AG04450 (cell line): ENCODE results near the gene KCNK7. TPM values are rescaled to one million over a fixed set of nuclear protein-coding genes. Genes with fewer than 3 reads are reported as not detected.
"Not testable (repeated sequence)": the region's sequence is repeated elsewhere in the genome, so short reads cannot be mapped to it uniquely, and the experiment has no call there.

ENCODE experiments used
- CTCF ChIA-PET: fragments of 300-600, 350-600 bp; formaldehyde crosslinking; extraction: SDS; loops from one replicate; lab custom pipeline; 2022; ENCODE audit warnings: antibody characterized with exemption, inconsistent platforms; lab: Charles Lee
- POLR2A ChIA-PET: fragments of 350-600 bp; formaldehyde crosslinking; extraction: SDS; loops from one replicate; lab custom pipeline; 2021; ENCODE audit warnings: antibody characterized with exemption, inconsistent platforms; lab: Yijun Ruan, JAX
- DNase-seq: peaks from one replicate; pipeline ENCODE4 v3.0.0-alpha.2; 2011; ENCODE audit warnings: low read depth, low spot score
- H3K27ac ChIP-seq: one replicate; pipeline ENCODE4 v1.5.1; 2012; ENCODE audit warnings: low read depth, low read length, control low read depth
- H3K27me3 ChIP-seq: one replicate; pipeline ENCODE4 v1.6.0; 2012; ENCODE audit warnings: low read length; ENCODE audit not compliant: control insufficient read depth, insufficient read depth
- H3K4me3 ChIP-seq: 2 replicates; pipeline ENCODE4 v1.5.1; 2011; ENCODE audit warnings: mild to moderate bottlenecking, low read depth, low read length, control low read depth
- H3K9me3 ChIP-seq: 2 replicates; pipeline ENCODE4 v1.5.1; 2012; ENCODE audit warnings: low read length; ENCODE audit not compliant: control insufficient read depth, insufficient read depth
- CTCF ChIP-seq: IDR thresholded peaks from 2 replicates; pipeline ENCODE4 v1.5.1; 2011; ENCODE audit warnings: low read depth, low read length, control low read depth, inconsistent platforms
- polyA plus RNA-seq: library from polyadenylated mRNA; depleted of rRNA; stranded (reverse); fragments of >200 nt; gene quantifications from 2 replicates; pipeline ENCODE4 v1.2.3, GENCODE V29; 2011

KCNK7 gene
- polyA plus RNA-seq, 1 experiment: not detected

- ChIA-PET POLR2A (no interaction called here), CTCF (no interaction called here)
- Histone ChIP-seq H3K27ac (no peak overlapping the region), H3K27me3 (no peaks in the 10 kb centered on the region), H3K9me3 (peaks cover 4% of the 10 kb centered on the region; the same call in 1 of the 2 replicates), H3K4me3 (no peak overlapping the region)
- TF ChIP-seq CTCF: no peak
- DNase-seq: no peak
Observed at GRCh38 chr11:65641297-65642013, 45.9 kb upstream of the KCNK7 start.

- ChIA-PET POLR2A (no interaction called here), CTCF (interaction anchor here (0.6 kb wide), 1 partner anchor 247 kb away, joined by 3 read pairs; the partner anchor contains the start of gene FIBP)
- no peaks in the 10 kb centered on the region; the same call in 1 of the 2 replicates for H3K9me3 ChIP-seq
Observed at GRCh38 chr11:65640483-65641296, 45.1 kb upstream of the KCNK7 start.

GRCh38 chr11:65639623-65640482 lies 44.3 kb upstream of the KCNK7 start:
- no peak for TF ChIP-seq CTCF
- CTCF ChIA-PET: interaction anchor here (0.6 kb wide), 1 partner anchor 248 kb away, joined by 3 read pairs; the partner anchor contains the start of gene FIBP
- H3K4me3 ChIP-seq: no peak overlapping the region
- POLR2A ChIA-PET: interaction anchor here (1.8 to 2.6 kb wide), 2 partner anchors 17 to 23 kb away, joined by 5 to 7 read pairs; partner anchors contain the start of gene RELA
- no peaks in the 10 kb centered on the region; the same call in 1 of the 2 replicates for H3K9me3 ChIP-seq
- no peaks in the 10 kb centered on the region for H3K27me3 ChIP-seq
- DNase-seq: no peak
- no peak overlapping the region for H3K27ac ChIP-seq

More at GRCh38 chr11:65640483-65641296, 45.1 kb upstream of the KCNK7 start:
- Histone ChIP-seq H3K4me3 (no peak overlapping the region), H3K27ac (no peak overlapping the region), H3K27me3 (no peaks in the 10 kb centered on the region)
- TF ChIP-seq CTCF: no peak
- DNase-seq: no peak

GRCh38 chr11:65639228-65639597 lies 43.6 kb upstream of the KCNK7 start:
- ChIA-PET CTCF (interaction anchor here (1.1 kb wide), 1 partner anchor 144 kb away, joined by 3 read pairs; no protein-coding TSS in a partner anchor), POLR2A (interaction anchor here (1.2 to 2.6 kb wide), 4 partner anchors 13 to 24 kb away, joined by 5 to 9 read pairs (median 7); partner anchors contain the start of gene RELA)
- H3K9me3 ChIP-seq, H3K27ac ChIP-seq, H3K27me3 ChIP-seq, H3K4me3 ChIP-seq, DNase-seq: not testable (repeated sequence)
